ENCODE data around the gene ZBTB46.

DNA sequence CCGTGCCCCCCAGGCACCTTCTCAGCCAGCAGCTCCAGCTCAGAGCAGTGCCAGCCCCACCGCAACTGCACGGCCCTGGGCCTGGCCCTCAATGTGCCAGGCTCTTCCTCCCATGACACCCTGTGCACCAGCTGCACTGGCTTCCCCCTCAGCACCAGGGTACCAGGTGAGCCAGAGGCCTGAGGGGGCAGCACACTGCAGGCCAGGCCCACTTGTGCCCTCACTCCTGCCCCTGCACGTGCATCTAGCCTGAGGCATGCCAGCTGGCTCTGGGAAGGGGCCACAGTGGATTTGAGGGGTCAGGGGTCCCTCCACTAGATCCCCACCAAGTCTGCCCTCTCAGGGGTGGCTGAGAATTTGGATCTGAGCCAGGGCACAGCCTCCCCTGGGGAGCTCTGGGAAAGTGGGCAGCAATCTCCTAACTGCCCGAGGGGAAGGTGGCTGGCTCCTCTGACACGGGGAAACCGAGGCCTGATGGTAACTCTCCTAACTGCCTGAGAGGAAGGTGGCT lies 133.7 kb downstream of the ZBTB46 start:
- TF ChIP-seq, protein P1, sequence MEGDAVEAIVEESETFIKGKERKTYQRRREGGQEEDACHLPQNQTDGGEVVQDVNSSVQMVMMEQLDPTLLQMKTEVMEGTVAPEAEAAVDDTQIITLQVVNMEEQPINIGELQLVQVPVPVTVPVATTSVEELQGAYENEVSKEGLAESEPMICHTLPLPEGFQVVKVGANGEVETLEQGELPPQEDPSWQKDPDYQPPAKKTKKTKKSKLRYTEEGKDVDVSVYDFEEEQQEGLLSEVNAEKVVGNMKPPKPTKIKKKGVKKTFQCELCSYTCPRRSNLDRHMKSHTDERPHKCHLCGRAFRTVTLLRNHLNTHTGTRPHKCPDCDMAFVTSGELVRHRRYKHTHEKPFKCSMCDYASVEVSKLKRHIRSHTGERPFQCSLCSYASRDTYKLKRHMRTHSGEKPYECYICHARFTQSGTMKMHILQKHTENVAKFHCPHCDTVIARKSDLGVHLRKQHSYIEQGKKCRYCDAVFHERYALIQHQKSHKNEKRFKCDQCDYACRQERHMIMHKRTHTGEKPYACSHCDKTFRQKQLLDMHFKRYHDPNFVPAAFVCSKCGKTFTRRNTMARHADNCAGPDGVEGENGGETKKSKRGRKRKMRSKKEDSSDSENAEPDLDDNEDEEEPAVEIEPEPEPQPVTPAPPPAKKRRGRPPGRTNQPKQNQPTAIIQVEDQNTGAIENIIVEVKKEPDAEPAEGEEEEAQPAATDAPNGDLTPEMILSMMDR (conservative IDR thresholded peaks at IDR 0.05), result no peak
- TF ChIP-seq EZH2 (IDR thresholded peaks at IDR 0.05; ENCODE audit: low read depth), result no peak
